ENCODE data around the gene SERPINA12. TPM values are rescaled to one million over a fixed set of nuclear protein-coding genes. Genes with fewer than 3 reads are reported as not detected.

Gene SERPINA12
- total and polyA plus RNA-seq, 10 of the 15 experiments (the other 5 are each of a cell fraction or from before 2014, with no cell fraction given): not detected

DNA sequence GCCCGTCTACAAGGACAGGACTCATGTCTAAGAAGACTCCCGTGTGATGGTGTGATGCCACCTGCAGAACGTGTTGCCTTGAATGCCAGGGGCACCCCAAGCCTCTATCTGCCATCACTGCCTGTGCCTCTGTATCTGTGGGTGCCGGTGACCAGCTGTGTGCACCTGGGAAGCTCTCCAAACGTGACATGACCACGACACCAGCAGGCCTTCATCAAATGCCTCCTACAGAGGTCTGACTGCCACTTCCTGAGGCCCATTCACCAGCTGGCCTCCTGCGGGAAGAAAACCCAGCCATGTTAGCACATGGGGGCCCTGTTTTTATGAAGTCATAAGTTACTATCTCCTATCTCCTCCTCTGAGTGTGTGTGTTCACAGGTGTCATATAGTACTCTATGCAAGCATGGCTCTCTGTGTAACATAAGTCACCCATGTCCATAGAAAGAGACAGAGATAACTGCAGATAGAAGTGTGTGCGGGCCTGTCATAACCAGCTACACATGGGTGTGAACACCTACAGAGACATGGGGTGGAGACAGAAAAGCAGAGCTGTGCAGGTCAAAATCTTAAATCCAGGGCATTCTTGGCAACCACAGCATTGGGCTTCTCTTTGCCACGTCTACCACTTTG is 33.7 kb upstream of the SERPINA12 start:
- no TSS peak for BruUV-seq (replicated peaks)
- 21% methylated on average over 9 of the region's 9 CpGs for WGBS (ENCODE audit: insufficient coverage, insufficient replicate concordance, low lambda C conversion rate, missing lambda C conversion rate)
- Histone ChIP-seq H3K79me2 (ENCODE audit: control insufficient read depth, insufficient read depth, low read length) (no peaks in the 10 kb centered on the region), H3K4me1 (ENCODE audit: control insufficient read depth, insufficient read depth, low read length) (peaks cover 3% of the 10 kb centered on the region; the same call in 1 of the 2 replicates), H3K27ac (ENCODE audit: control insufficient read depth, insufficient read depth) (no peak overlapping the region), H2AFZ (ENCODE audit: control insufficient read depth, low read depth, low read length) (no peak overlapping the region), H3K9ac (ENCODE audit: control insufficient read depth, insufficient read depth, low read length) (no peak overlapping the region), H3K36me3 (ENCODE audit: control insufficient read depth in 2 of 2, insufficient read depth in 2 of 2, low read length in 1 of 2) (no peaks in the 10 kb centered on the region), H3K27me3 (replicated peaks in 1 of 2; ENCODE audit: control insufficient read depth in 2 of 2, insufficient read depth in 2 of 2, low read length in 1 of 2) (no peaks in the 10 kb centered on the region; a peak in 1 of 4 replicates), H4K20me1 (ENCODE audit: control insufficient read depth, insufficient read depth) (no peaks in the 10 kb centered on the region), H3K4me2 (ENCODE audit: control insufficient read depth, insufficient read depth) (no peak overlapping the region), H3K4me3 (no peak overlapping the region), H3K9me3 (replicated peaks; ENCODE audit: control insufficient read depth, insufficient read depth, low read length) (no peaks in the 10 kb centered on the region; the same call in 2 of the 3 replicates)
- in situ Hi-C loops (cut with MboI): no loop called here
- ChIA-PET CTCF (interaction anchor here (1.0 kb wide), 1 partner anchor 57 kb away, joined by 3 read pairs; no protein-coding TSS in a partner anchor), RAD21 (ENCODE audit: unreplicated experiment) (no interaction called here), POLR2A (no interaction called here), SMC1A (ENCODE audit: uncharacterized antibody, unreplicated experiment) (no interaction called here)
- no peak for FAIRE-seq
- DNase-seq (ENCODE audit: low read depth, low spot score): no peak
- no peak for ATAC-seq
- intact Hi-C loops (cut with micrococcal nuclease; ENCODE audit: unreplicated experiment): no loop called here
- TF ChIP-seq TCF12 (IDR thresholded peaks at IDR 0.05; ENCODE audit: low read depth, low read length): peak; percentile 68; the same call in 1 of the 2 replicates
- no peak for TF ChIP-seq ETV6 (conservative IDR thresholded peaks at IDR 0.05 in 1 of 2, IDR thresholded peaks at IDR 0.05 in 1 of 2; ENCODE audit: borderline replicate concordance in 1 of 2, low read depth in 1 of 2)
- no peak for TF ChIP-seq CBFB (IDR thresholded peaks at IDR 0.05; ENCODE audit: low read depth)

DNA sequence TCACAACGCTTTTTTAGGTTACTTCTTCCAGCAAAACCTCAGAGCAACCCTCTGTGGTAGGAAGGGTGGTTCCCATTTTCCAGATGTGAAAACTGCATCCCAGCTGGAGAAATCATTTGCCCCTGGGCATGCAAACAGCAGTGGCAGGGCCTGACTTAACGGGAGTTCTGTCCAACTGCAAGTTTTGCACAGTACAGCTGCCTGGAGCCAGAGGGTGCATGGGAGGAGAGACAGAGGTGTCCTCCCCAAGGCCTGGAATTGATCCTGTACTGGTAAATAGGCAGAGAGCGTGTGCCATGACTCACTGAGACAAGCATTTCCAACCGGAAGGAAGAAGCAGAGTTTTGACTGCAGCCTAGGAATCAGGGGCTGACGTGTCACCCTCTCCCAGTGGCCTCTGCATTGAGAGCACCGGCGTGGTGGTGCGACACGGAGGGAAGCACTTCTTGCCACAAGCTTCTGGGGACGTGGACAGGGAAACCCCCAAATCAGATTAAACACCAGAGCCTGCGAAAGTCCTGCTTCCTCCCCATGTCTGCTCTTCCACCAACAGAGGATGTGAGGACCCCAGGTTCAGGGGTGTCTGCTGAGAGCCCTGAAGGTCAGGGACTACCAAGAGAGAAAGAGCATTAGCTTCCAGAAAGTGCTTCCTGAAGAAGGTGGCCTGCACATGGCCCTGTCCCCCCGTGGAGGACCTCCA is 33.0 kb upstream of the SERPINA12 start:
- intact Hi-C loops (cut with micrococcal nuclease; ENCODE audit: unreplicated experiment) (no loop called here), in situ Hi-C loops (cut with MboI) (no loop called here)
- Histone ChIP-seq H3K4me3 (no peak overlapping the region), H3K36me3 (ENCODE audit: control insufficient read depth in 2 of 2, insufficient read depth in 2 of 2, low read length in 1 of 2) (no peaks in the 10 kb centered on the region), H3K4me1 (ENCODE audit: control insufficient read depth, insufficient read depth, low read length) (peaks cover 3% of the 10 kb centered on the region; the same call in 1 of the 2 replicates), H3K9ac (ENCODE audit: control insufficient read depth, insufficient read depth, low read length) (no peak overlapping the region), H3K27ac (ENCODE audit: control insufficient read depth, insufficient read depth) (no peak overlapping the region), H4K20me1 (ENCODE audit: control insufficient read depth, insufficient read depth) (no peaks in the 10 kb centered on the region), H2AFZ (ENCODE audit: control insufficient read depth, low read depth, low read length) (no peak overlapping the region), H3K27me3 (replicated peaks in 1 of 2; ENCODE audit: control insufficient read depth in 2 of 2, insufficient read depth in 2 of 2, low read length in 1 of 2) (no peaks in the 10 kb centered on the region; a peak in 1 of 4 replicates), H3K9me3 (replicated peaks; ENCODE audit: control insufficient read depth, insufficient read depth, low read length) (peaks cover 2% of the 10 kb centered on the region; the same call in 2 of the 3 replicates), H3K79me2 (ENCODE audit: control insufficient read depth, insufficient read depth, low read length) (no peaks in the 10 kb centered on the region), H3K4me2 (ENCODE audit: control insufficient read depth, insufficient read depth) (no peak overlapping the region)
- POLR2A ChIA-PET: no interaction called here
- SMC1A ChIA-PET (ENCODE audit: uncharacterized antibody, unreplicated experiment): no interaction called here
- ATAC-seq: no peak
- BruUV-seq (replicated peaks): no TSS peak
- WGBS (ENCODE audit: insufficient coverage, insufficient replicate concordance, low lambda C conversion rate, missing lambda C conversion rate): 32% methylated on average over 12 of the region's 12 CpGs
- CTCF ChIA-PET: no interaction called here
- RAD21 ChIA-PET (ENCODE audit: unreplicated experiment): no interaction called here
- DNase-seq (ENCODE audit: low read depth, low spot score): no peak
- FAIRE-seq: peak; percentile 59
- TF ChIP-seq, protein P1, sequence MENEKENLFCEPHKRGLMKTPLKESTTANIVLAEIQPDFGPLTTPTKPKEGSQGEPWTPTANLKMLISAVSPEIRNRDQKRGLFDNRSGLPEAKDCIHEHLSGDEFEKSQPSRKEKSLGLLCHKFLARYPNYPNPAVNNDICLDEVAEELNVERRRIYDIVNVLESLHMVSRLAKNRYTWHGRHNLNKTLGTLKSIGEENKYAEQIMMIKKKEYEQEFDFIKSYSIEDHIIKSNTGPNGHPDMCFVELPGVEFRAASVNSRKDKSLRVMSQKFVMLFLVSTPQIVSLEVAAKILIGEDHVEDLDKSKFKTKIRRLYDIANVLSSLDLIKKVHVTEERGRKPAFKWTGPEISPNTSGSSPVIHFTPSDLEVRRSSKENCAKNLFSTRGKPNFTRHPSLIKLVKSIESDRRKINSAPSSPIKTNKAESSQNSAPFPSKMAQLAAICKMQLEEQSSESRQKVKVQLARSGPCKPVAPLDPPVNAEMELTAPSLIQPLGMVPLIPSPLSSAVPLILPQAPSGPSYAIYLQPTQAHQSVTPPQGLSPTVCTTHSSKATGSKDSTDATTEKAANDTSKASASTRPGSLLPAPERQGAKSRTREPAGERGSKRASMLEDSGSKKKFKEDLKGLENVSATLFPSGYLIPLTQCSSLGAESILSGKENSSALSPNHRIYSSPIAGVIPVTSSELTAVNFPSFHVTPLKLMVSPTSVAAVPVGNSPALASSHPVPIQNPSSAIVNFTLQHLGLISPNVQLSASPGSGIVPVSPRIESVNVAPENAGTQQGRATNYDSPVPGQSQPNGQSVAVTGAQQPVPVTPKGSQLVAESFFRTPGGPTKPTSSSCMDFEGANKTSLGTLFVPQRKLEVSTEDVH (IDR thresholded peaks at IDR 0.05; ENCODE audit: low read depth, partially characterized antibody): no peak
- TF ChIP-seq LARP7 (IDR thresholded peaks at IDR 0.05): no peak
- no peak for TF ChIP-seq RFX5 (IDR thresholded peaks at IDR 0.05; ENCODE audit: low read depth, low read length)
- no peak for TF ChIP-seq ZBED1 (IDR thresholded peaks at IDR 0.05; ENCODE audit: borderline replicate concordance)
- TF ChIP-seq TCF3 (IDR thresholded peaks at IDR 0.05; ENCODE audit: borderline replicate concordance, insufficient read depth, low read depth, low read length): no peak
- TF ChIP-seq, protein P2, sequence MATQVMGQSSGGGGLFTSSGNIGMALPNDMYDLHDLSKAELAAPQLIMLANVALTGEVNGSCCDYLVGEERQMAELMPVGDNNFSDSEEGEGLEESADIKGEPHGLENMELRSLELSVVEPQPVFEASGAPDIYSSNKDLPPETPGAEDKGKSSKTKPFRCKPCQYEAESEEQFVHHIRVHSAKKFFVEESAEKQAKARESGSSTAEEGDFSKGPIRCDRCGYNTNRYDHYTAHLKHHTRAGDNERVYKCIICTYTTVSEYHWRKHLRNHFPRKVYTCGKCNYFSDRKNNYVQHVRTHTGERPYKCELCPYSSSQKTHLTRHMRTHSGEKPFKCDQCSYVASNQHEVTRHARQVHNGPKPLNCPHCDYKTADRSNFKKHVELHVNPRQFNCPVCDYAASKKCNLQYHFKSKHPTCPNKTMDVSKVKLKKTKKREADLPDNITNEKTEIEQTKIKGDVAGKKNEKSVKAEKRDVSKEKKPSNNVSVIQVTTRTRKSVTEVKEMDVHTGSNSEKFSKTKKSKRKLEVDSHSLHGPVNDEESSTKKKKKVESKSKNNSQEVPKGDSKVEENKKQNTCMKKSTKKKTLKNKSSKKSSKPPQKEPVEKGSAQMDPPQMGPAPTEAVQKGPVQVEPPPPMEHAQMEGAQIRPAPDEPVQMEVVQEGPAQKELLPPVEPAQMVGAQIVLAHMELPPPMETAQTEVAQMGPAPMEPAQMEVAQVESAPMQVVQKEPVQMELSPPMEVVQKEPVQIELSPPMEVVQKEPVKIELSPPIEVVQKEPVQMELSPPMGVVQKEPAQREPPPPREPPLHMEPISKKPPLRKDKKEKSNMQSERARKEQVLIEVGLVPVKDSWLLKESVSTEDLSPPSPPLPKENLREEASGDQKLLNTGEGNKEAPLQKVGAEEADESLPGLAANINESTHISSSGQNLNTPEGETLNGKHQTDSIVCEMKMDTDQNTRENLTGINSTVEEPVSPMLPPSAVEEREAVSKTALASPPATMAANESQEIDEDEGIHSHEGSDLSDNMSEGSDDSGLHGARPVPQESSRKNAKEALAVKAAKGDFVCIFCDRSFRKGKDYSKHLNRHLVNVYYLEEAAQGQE (IDR thresholded peaks at IDR 0.05; ENCODE audit: low read depth, low read length): no peak
- TF ChIP-seq GATAD2B (conservative IDR thresholded peaks at IDR 0.05; ENCODE audit: low read depth): no peak

All from GM12878 (cell line).